DLD1 (cell line): ENCODE results near the gene MS4A3.
"Not testable (repeated sequence)": the region's sequence is repeated elsewhere in the genome, so short reads cannot be mapped to it uniquely, and the experiment has no call there.

Experiments used
- in situ Hi-C: cut with HindIII; loops from 2 replicates; pipeline ENCODE4 v1.10.0; 2017; ENCODE audit warnings: low sequenced_read_pairs

MS4A3 gene

GRCh38 chr11:60056349-60056969, at the start of gene MS4A3:
Gene MS4A3 (plus strand): TSS chr11:60056665. CDS start chr11:60061161, 4,496 bp downstream.
- in situ Hi-C loops = no loop called here

GRCh38 chr11:60016881-60017280, 39.6 kb upstream of the MS4A3 start, which contains the start of gene OOSP4B:
Gene OOSP4B (plus strand): TSS chr11:60017181.
- in situ Hi-C loops = no loop called here

GRCh38 chr11:60018058-60018457, 38.4 kb upstream of the MS4A3 start:
- in situ Hi-C loops = no loop called here

GRCh38 chr11:60020376-60020775, 36.1 kb upstream of the MS4A3 start:
- in situ Hi-C loops = not testable (repeated sequence)

GRCh38 chr11:60029015-60029632, 27.3 kb upstream of the MS4A3 start:
- in situ Hi-C loops = no loop called here

- in situ Hi-C loops = no loop called here
Observed at GRCh38 chr11:60040109-60040508, 16.4 kb upstream of the MS4A3 start, which contains the start of gene OOSP2. Gene OOSP2 (plus strand): TSS chr11:60040409. CDS start chr11:60040460, 51 bp downstream.

GRCh38 chr11:60050422-60050821, 6.0 kb upstream of the MS4A3 start:
- in situ Hi-C loops = not testable (repeated sequence)

- in situ Hi-C loops = not testable (repeated sequence)
Observed at GRCh38 chr11:60050839-60051238, 5.6 kb upstream of the MS4A3 start.

GRCh38 chr11:60059052-60059451, 2.6 kb downstream of the MS4A3 start:
- in situ Hi-C loops = no loop called here

- in situ Hi-C loops = no loop called here
Observed at GRCh38 chr11:60059521-60060240, 3.2 kb downstream of the MS4A3 start.

- in situ Hi-C loops = no loop called here
Observed at GRCh38 chr11:60064111-60064510, 7.6 kb downstream of the MS4A3 start.

- in situ Hi-C loops = no loop called here
Observed at GRCh38 chr11:60065801-60066200, 9.3 kb downstream of the MS4A3 start.

- in situ Hi-C loops = no loop called here
Observed at GRCh38 chr11:60069450-60069849, 13.0 kb downstream of the MS4A3 start.

- in situ Hi-C loops = not testable (repeated sequence)
Observed at GRCh38 chr11:60071644-60072043, 15.2 kb downstream of the MS4A3 start.

- in situ Hi-C loops = no loop called here
Observed at GRCh38 chr11:60077216-60077817, 20.9 kb downstream of the MS4A3 start.

- in situ Hi-C loops = no loop called here
Observed at GRCh38 chr11:60077981-60078380, 21.5 kb downstream of the MS4A3 start.

GRCh38 chr11:60078745-60079144, 22.3 kb downstream of the MS4A3 start:
- in situ Hi-C loops = no loop called here

- in situ Hi-C loops = no loop called here
Observed at GRCh38 chr11:60080535-60080934, 24.1 kb downstream of the MS4A3 start.

GRCh38 chr11:60084631-60085273, 28.3 kb downstream of the MS4A3 start:
- in situ Hi-C loops = no loop called here

- in situ Hi-C loops = no loop called here
Observed at GRCh38 chr11:60085909-60086308, 29.4 kb downstream of the MS4A3 start.

- in situ Hi-C loops = no loop called here
Observed at GRCh38 chr11:60087239-60087638, 30.8 kb downstream of the MS4A3 start.
